HG02763 (cell line): ENCODE measurements around the gene TBCK.
"Not testable (repeated sequence)": the region's sequence is repeated elsewhere in the genome, so short reads cannot be mapped to it uniquely, and the experiment has no call there.

Source experiments
- ATAC-seq: cut with Tn5 transposase; IDR thresholded peaks from one replicate; pipeline ENCODE4 v1.9.1; 2021; ENCODE audit warnings: mild to moderate bottlenecking, moderate library complexity; ENCODE audit not compliant: unreplicated experiment

Gene TBCK

DNA sequence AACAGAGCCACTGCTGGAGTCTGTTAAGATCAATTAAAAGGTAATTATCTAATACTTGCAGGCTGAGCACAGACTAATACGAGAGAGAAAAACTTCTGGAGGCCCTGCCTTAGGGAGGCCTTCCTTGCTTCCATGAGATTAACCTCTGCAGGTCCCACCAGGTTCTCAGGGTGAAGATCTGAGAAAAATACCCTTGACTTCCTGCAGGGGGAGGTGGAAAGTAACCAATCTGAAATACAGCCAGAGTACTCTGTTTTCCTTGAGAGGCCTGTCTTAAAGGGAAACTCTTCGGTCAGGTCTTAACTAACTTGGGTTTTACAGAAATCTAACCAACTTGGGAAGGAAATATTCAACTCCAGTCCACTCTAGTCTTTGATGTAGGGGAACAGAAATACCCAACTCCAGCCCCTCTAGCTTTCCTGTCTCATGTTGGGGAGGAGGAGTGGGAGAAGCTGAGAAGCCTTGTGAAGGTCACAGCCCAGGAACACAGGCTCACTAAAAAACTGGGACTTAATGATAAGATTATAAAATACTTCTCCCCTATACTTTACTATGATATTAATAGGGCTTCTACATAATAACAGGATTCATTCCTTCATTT, 77.1 kb downstream of the TBCK start:
- ATAC-seq = peak; percentile 76

DNA sequence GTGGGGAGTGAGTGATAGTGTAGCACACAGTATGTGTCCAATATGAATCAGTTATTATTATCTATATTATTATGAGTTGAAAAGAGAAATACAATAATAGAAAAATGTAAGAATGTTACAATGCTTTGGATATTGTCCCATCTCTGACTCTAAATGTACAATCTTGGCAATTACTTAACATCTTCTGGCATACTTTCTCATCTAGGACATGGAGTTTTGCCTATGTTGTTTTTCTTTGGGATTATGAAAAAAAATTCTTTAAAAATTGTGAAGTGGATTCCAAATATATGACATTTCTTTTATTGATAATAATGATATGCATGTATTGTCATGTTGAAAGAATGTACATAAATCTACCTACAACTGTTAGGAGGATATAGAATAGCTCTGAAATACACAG, 84.1 kb downstream of the TBCK start:
- no peak for ATAC-seq

DNA sequence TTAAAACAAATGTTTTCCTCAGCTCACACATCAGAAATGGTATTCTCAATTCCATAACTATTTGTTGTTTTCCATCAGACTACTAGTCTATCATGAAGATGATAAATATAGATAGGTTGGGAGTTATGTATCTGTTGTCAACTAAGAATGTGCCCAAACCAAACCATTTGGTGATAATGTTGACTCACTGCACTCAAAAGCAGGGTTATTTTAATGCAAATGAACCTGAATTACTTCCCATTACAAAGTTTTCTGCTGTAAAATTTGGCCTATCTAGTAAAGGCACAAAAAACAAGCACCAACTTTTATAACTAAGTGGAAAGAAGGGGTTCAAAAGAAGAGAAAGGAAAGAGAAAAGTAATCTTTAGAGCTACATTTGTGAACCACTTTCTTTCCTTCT, 93.5 kb downstream of the TBCK start:
- ATAC-seq = no peak

DNA sequence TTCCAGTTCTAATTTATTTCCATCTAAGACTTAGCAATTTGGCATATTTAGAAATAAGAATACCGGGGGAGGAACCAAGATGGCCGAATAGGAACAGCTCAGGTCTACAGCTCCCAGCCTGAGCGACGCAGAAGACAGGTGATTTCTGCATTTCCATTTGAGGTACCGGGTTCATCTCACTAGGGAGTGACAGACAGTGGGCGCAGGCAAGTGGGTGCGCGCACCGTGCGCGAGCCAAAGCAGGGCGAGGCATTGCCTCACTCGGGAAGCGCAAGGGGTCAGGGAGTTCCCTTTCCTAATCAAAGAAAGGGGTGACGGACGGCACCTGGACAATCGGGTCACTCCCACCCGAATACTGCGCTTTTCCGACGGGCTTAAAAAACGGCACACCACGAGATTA, 102.7 kb downstream of the TBCK start:
- not testable (repeated sequence) for ATAC-seq

DNA sequence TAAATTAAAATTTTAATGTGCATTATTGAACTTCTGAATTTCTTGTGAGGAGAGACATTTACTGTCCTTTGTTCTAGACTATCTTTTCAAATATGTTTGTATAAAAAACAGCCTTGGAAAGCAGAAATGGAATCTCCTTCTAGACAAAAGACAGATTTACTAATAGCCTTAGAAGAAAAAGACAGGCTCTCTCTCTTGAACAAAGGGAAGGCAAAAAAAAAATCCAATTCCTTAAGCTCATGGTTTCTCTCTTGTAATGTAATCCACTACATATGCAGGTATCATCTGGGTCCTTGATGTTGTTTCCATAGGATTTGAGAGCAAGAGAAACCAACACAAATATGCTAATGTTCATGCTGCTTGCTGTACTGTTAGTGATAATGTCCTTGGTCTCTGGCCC, 106.0 kb downstream of the TBCK start:
- no peak for ATAC-seq

DNA sequence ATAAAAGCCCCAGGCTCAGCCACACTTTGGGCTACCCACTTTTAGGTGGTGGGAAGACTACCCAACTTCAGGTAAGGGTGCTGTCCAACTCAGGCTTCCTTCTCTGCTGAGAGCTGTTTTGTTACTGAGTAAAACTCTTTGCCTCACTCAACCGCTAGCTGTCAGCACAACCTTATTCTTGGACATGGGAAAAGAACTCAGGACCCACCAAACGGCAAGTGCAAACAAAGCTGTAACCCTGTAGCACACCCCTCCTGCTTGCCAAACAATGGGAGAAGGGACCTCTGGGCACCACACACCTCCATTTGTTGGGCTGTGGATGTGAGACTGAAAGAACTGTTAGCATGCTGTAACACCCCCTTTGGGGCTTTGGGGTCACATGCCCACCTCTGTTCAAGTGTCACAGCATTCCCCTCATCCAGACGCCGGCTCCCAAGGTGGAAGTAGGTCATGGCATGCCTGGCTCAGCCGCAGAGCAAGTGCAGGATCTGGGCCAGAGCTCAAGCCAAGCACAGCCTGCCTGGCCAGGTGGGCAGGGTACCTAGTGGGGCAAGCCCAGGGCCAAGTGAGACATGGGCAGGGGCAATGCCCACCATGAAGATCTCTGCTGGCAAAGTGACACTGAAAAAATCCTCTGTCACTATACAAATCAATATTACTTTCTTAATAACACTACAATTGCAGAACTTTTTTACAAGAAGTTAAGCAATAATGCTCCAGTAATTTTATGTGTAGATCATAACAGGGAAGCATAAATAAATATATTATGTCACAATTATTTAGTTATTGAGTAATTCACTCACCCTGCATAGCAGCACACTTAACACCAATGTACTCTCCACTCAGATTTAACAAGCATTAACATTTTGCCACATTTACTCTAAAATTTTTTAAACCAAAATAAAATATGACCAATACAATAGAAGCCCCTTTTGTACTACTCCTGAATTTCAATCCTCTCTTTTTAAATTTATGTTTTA, 107.2 kb downstream of the TBCK start:
- ATAC-seq = no peak

DNA sequence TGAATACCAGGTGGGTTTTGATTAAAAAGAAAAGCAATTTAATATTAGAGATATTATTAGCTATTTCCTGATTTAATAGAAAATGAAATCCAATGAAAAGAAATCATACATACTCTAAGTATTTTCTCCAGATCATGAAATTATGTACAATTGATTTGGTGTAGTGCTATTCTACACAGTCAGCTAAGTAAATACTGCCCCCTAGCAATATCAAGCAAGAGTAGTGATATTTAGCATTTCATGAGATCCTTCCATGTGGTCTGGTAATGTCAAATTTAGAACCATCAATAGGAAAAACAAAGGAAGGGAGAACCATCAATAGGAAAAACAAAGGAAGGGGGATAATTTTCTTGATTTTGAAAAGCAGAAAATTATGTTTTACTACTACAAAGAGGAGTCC, 114.6 kb downstream of the TBCK start:
- ATAC-seq = no peak

DNA sequence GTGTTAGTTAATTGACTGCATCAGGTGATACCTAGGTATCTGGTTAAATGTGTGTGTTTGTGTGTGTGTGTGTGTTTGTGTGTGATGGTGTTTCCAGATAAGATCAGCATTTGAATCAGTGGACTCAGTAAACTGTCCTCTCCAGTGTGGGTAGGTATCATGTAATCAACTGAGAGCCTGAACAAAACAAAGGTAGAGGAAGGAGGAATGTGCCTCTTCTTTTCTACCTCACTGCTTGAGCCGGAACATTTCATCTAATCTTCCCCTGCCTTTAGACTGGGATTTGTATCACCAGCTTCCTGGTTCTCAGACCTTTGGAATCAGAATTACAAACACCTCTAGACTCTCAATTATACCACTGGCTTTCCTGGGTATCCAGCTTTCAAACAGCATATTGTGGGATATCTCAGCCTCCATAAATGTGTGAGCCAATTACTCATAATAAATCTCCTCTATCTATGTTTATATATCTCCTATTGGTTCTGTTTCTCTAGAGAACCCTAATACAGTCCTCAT, 120.5 kb downstream of the TBCK start:
- no peak for ATAC-seq

DNA sequence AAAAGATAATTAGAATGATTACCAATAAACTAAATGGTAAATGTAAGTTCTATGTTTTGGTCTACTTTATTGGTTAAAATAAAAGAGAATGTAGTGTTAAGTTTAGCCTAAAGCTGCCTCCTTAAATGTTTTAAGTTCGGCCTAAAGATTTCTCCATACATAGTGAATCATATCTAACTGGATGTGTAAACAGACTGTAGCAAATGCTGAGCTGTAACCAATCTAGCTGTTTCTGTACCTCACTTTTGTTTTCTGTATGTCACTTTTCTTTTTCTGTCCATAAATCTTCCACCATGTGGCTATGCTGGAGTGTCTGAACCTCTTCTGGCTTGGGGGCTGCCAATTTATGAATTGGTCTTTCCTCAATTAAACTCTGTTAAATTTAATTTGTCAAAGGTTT, 121.2 kb downstream of the TBCK start:
- ATAC-seq = no peak

DNA sequence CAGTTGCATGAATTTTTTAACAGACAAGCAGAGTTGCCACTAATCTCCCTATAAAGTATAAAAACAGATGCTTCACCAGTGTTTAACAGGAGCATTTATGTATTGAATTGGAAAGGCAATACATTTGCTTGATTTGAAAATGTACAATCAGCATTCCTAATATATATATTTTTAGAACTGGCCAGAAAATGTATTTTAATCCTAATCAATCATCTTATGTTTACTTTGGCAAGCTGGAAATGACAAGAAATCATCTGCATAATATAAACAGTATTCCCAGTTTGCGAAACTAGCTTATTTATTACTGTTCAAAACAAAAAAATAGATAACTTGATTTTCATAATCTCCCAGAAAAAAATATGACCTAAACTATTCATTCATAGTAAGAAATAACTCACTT, 123.9 kb downstream of the TBCK start:
- no peak for ATAC-seq

DNA sequence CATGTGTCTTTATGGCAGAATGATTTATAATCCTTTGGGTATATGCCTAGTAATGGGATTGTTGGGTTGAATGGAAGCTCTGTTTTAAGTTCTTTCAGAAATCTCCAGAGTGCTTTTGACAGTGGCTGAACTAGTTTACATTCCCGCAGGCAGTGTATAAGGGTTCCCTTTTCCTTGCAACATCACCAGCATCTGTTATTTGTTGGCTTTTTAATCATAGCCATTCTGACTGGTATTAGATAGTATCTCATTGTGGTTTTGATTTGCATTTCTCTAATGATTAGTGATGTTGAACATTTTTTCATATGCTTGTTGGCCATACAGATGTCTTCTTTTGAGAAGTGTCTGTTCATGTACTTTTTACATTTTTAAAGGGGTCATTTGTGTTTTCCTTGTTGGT, 129.8 kb downstream of the TBCK start:
- ATAC-seq = no peak

DNA sequence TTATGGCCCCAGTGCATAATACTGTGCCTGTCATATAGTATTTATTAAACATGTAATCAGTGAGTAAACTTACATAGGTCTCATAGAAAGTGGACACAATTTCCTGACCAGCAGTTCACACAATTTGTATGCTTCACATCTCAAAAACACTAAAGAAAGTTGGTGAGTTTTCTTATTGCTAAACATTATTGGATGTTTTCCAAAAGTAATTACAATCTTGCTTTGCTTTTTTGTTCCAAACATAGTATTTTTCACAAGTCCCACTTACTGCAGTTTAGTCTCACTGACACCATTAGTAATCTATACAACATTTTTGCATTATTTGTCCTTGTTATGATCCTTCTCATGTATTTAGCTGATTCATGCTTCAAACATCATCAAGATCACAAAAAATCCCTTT, 132.5 kb downstream of the TBCK start:
- no peak for ATAC-seq

DNA sequence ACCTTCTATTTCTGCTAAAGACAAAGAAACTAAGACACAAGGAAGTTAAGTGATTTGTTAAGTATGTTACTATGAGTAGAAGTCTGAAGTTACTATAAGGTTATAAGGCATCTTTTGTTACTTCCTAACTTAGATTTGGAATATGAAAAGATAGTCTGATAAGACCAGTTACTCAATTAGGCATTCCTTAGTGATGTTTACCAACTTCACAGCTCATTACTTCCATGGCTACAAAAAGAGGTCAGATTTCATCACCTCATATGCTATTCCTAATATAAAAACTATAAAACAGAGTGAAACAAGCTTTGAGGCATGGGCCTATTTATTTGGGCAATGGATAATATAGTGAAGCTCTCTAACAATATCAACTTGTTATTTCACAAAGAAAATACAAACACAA, 143.1 kb downstream of the TBCK start:
- no peak for ATAC-seq

DNA sequence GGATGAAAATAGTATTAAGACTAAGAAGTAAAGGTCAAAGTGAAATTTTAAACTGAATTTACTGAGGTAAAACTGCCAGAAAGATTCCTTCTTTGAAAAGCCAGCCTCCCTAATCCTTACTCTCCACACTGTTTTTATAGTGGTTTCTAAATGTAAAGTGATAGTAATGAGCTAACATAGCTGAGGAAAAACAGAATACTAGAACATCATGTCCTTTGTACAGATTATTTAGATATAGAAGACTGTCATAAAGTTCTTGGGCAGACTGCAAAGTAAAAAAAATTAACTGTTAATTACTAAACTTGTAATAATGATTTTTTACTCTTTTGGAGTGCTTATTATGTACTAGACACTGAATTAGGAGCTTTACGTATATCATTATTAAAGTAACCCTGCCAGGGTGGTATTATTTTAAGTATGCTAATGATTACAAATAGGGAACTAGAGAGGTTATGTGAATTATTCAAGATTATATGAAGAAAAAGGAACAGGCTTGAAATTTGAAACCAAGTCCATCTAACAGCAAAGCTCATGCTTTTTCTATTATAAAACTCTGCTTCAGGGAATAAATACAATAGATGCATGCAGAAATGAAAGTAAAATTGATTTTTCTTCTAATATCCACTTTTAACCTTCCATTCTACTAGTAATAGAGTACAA, 150.5 kb downstream of the TBCK start:
- ATAC-seq = no peak

DNA sequence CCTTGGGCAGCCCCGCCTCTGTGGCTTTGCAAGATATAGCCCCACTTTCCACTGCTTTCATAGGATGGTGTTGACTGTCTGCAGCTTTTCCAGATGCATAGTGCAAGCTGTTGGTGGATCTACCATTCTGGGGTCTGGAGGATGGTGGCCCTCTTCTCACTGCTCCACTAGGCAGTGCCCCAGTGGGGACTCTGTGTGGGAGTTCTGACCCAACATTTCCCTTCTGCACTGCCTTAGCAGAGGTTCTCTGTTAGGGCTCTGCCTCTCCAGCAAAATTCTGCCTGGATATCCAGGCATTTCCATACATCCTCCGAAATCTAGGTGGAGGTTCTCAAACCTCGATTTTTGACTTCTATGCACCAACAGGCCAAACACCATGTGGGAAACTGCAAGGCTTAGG, 153.7 kb downstream of the TBCK start:
- no peak for ATAC-seq

DNA sequence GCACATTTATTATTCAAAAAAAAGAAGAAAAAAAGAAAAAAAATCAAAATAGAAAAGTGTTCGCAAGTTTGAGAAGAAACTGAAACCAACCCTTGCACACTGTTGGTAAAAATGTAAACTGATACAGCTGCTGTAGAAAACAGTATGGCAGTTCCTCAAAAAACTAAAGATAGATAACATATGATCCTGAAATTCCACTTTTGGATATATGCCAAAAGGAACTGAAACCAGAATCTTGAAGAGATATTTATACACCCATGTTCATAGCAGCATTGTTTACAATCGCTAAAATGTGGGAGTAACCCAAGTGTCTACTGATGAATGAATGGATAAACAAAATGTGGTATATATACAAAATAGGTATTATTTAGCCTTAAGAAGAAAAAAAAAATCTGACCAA, 155.4 kb downstream of the TBCK start:
- no peak for ATAC-seq

DNA sequence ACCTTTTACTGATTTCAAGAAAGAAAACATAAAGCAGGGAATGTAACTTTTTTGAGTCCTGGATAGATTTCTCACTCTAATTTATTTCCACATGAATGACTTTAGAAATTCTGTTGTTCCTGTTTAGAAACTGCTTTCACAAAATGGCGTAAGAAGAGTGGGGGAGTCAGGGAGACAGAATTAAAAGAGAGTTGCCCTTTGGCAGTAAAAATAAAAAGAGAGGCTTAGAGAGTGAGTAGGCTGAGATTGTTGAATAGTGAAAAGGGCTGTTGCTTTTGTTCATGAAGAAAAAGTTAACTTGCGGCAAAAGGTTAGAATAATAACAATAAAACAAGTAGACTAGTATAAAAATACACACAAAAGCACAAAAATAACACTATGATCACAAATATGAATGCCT, 166.1 kb downstream of the TBCK start:
- no peak for ATAC-seq

DNA sequence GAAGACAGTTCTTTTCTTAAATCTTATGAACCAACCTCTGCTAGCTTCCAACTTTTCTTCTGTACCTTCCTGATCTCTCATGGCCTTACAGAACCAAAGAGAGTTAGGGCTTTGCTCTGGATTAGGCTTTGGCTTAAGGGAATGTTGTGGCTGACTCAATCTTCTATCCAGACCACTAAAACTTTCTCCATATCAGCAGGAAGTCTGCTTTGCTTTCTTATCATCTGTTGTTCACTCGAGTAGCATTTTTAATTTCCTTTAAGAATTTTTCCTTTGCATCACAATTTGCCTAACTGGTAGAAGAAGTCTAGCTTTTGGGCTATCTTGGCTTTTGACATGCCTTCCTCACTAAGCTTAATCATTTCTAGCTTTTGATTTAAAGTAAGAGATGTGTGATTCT, 167.0 kb downstream of the TBCK start:
- ATAC-seq = no peak

DNA sequence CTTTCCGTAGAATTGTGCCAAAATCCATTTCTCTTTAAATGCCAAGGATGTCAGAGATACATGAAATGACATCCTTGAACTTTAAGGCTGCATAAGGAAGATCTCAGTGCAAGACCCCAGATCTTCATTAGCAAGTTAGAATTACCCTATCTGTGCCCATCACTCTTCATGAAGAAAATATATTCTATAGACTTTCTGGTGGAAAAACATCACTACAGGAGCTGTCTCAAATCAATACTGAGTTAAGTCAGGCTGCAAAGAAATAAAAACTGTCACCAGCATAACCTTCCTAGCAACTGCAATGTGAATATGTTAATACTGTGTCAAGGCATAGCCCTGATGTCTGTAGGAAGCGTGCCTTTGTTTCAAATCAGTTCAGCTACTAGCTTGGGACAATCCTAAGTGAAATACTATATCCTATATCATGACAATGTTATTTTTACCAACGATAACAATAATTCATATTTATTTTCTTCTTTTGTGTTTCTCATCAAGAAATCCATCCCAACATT, 173.3 kb downstream of the TBCK start:
- no peak for ATAC-seq

DNA sequence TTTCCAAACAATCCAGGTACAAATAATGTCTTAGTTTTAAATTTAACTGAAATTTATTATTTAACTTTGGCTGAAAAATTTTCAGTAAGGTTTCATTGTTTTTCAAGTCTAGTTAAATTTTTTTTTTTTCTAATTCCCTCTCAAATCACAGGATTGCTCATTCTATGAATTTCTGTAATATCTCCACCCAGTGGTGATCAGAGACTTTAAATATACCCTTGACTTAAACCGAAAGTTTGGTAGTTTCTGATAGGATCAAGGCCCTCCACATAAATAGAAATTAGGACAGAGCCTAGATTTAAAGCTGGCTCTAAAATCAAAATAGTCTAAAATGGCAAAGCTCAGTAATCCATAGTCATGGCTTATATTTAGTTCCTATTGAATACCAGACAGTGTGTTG, 175.4 kb downstream of the TBCK start:
- ATAC-seq = no peak

DNA sequence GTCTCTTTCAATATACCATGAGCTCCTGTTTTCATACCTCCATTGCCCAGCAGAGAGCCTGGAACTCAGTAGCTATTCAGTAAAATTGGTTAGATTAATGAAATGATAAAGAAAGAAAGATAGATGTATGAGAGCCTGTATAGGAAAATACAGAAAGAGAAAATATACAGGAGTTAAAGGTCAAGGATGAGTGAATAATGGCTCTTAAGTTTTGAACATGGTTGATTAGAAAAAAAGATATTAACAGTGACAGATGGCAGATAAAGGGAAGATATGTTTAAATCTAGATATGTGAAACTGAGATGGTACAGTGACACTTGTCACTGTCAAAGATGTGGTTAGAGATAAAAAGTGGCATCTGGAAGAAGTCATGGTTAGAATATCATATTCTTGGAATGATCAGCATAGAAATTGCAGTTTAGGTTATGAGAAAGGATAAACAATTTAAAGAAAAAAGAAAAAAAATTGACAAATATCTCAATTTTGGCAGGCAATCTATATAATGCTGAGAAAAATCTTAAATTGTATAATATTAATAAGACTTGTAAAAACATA, 179.2 kb downstream of the TBCK start:
- ATAC-seq = no peak
